ENCODE results near the gene CNOT3.

GRCh38 chr19:54162241-54162805 lies 24.8 kb downstream of the CNOT3 start:
- TF ChIP-seq POLR2AphosphoS5 (IDR thresholded peaks at IDR 0.05; ENCODE audit: insufficient read depth in 1 of 2, low read depth in 1 of 2), result peak in 1 of 2 donors; percentile 47
- TF ChIP-seq CTCF (IDR thresholded peaks at IDR 0.05), result no peak
- TF ChIP-seq POLR2A (IDR thresholded peaks at IDR 0.05), result no peak

Data from vagina (tissue), 2 donors.